Dermis blood vessel endothelial cell (primary cell): ENCODE data around the gene STK39. TPM values are rescaled to one million over a fixed set of nuclear protein-coding genes. Genes with fewer than 3 reads are reported as not detected.

Experiments
- DNase-seq: peaks from one replicate; pipeline ENCODE4 v3.0.0; 2010
- total RNA-seq: library from RNA; depleted of rRNA; stranded (reverse); fragments of >200 nt; gene quantifications from 2 replicates; pipeline ENCODE4 v1.2.3, GENCODE V29; 2014

The STK39 gene
- total RNA-seq, 1 donor from 2014 or later, result 2.7 TPM

DNA sequence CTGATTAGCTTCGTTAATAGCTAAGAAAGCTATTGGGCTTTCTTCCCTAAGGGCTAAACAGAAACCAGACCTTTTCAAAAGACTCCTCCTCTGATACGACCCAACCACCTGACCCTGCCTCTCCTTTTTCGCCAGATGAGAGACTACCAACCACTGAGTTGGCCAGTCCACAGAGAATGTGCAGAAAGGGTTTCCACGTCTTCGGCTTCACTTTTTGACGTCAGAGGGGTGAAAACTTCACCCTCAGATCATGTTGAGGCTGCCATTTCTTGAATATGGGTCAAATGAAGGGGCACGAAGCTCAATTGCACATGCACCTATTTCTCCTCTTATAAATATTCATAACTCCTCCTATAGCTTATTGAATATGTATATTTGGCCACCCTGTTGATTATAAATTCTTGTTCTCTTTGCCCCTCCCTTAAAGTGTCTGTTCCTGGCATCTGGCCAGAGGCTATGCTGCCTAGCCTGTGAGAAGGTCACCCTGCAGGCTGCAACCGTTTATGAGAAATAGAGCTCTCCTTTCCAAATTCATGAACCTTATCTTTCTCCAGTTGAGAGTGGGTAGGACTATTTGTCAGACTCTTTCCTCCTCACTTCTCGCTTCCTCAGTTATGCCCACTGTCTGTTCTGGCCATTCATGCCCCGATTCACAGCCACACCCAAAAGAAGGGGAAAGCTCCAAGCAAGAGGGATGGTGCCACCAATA is 301.6 kb downstream of the STK39 start:
- DNase-seq, result no peak

DNA sequence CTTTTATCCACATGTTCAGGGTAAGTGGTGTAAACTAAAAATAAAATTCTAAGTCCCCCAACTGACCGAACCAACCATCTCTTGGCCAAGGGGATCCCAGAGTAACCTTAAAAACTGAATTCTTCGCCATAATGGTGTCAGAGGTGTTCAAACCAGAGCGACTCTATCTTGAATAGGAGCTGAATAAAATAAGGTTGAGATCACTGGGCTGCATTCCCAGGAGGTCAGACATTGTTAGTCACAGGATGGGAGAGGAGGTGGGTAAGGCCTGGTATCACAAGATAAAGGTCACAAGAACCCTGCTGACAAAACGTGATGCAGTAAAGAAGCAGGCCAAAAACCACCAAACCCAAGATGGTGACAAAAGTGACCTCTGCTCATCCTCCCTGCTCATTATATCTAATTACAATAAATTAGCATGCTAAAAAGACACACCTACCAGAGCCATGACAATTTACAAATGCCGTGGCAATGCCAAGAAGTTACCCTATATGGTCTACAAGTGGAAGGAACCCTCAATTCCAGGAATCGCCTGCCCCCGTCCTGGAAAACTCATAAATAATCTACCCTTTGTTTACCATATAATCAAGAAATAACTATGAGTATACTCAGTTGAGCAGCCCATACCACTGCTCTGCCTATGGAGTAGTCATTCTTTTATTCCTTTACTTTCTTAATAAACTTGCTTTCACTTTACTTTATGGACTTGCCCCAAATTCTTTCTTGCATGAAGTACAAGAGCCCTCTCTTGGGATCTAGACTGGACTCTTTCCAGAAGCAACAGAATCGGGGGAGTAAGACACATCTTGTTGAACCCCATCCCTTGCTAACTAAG is 302.4 kb downstream of the STK39 start:
- DNase-seq, result no peak

DNA sequence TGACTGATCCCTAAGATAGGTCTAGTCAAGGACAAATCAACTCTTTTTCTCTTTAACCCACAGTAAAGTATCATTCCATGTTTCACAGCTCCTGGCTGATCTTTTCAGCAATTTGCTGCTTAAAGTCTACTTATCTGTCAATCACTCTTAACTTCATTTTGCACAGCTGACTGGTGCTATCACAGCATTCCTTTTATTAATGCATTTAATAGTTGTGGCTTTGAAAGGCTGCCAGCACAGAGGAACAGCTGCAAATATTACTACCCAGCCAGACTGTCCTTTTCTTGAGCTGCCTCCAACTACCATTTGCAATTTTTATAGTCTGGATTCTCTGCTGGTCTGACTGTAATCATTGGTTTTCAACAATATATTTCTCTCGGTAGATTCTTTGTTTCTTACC is 303.5 kb downstream of the STK39 start:
- DNase-seq, result no peak

DNA sequence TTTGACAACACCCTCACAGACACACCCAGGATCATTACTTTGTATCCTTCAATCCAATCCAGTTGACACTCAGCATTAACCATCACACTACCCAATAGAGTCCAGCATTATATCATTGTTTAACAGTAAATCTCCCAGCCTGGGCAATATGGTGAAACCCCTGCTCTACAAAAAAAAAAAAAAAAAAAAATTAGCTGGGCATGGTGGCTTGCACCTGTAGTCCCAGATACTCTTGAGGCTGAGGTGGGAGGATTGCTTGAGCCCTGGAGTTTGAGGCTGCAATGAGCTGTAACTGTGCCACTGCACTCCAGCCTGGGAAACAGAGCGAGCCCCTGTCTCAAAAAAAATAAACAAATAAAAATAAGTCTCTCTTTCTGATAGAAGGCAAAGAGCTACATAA is 304.0 kb downstream of the STK39 start:
- DNase-seq, result no peak

DNA sequence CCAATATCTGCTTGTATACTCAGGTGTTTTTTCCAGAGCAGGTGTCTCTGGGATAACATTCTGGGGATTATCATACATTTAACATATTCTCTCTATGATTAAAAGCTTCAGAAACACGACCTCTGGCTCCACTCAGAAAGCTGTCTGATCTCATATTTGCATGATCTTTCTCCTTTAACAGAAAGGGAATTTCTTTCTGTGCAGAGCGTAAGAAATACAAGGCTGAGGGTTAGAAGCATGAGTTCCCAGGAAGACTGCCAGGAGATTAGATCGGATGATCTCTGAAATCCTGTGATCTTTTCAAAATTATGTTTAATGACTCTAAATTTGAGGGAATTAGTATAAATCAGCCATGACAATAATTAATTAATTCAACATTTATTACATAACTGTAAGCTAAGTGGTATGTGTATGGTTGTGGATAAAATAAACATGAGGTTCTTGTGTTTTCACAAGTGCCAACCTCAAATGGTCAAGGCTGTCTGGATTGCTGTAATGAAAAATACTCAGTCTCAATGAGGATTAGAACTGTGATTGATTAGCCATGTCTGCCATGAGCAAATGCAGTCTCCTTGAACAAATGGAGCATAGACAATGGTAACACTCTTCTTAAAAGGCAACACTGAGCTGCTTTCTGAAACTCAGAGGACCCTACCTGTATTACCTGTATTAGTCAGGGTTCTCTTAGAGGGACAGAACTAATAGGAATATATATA is 304.9 kb downstream of the STK39 start:
- DNase-seq, result no peak

DNA sequence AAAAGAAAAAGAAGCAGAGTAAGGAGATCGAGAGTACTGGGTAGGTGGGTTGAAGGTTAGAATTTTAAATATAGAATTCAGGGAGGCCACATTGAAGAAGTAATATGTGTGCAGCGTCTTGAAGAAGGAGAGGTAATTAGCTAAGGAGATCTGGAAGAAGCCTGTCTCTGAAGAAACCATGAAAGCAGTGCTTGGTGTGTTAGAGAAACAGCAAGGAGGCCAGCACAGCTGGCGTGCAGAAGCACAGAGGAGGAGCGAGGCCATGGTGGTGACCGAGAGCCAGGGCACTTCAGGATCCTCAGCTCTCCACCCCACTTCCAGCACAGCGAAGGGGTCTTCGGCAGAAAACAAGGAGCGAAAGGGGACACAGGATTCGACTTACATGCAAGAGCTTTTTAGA is 305.8 kb downstream of the STK39 start:
- DNase-seq, result no peak

DNA sequence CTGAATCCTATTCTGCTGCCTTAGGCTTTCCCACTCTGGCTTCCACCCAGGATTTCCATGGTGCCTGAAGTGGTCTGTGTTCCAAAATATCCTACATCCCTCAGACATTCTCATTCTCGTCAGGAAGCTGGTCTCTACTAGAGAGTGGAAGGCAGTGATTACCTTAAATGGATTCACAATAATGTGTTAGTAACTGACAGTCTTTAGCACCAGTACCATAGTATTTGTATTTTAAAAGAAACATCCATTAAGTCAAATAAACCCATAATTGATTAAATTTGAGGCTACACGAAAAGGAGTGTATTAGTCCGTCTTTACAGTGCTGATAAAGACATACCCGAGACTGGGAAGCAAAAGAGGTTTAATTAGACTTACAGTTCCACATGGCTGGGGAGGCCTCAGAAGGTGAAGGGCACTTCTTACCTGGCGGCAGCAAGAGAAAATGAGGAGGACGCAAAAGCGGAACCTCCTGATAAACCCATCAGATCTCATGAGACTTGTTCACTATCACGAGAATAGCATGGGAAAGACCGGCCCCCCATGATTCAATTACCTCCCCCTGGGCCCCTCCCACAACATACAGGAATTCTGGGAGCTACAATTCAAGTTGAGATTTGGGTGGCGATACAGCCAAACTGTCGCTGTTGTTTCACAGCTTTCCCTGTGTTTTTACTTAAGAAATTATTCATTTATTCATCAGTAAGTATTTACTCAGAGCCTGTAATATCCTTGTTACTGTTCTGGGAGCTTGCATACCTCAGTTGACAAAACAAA is 306.5 kb downstream of the STK39 start:
- no peak for DNase-seq

DNA sequence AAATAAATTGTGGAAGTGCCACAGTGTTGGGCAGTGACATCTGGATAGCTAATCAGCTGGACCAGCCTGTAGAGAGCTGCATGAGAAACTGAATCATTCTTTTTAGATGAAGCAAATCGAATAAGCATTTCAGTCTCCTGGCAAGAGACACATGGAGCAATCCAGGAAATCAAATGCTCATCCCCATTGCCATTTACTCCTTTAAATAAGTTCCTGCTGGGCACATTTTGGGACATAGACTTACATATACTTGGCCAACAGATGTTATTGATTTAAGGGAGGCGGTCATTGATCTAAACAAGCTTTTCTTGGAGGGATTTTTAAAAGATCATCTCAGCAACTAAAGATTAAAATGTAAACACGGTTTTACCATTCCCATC is 307.1 kb downstream of the STK39 start:
- no peak for DNase-seq

DNA sequence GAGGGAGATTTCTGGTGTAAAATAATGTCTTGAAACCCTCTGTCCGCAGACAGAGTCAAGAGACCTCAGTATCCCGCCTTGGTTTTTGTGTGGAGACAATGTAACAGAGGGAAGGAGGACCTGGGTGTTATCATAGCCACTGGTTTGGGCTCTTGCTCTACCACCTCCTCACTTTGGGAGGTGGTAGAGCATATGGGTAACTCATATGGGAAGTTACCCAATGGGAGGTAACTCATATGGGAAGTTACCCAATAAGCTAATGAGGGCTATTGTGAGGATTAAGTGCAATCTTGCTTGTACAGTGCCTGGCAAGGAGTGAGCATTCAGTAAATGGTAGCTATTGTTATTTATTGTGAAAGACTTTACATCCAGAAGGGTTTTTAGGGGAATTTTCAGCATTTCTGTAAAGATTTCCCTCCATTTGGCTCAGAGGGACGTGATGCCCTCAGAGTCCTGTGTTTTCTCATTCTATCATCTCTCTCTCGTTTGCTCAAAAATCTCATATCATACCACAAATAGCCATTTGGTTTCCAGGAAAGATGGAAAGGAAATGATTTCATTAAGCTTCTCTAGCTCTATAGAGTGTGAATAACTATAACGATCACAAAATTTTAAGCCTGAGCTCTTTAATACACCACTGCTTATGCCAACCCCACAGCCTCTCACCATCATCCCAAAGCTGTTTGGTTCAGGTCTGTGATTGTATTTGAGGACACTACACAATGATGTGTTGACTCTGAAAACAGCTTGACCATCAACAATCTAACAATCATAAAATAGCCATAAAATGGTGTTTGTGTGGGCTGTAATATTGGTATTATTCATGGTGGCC is 307.7 kb downstream of the STK39 start:
- DNase-seq, result no peak

DNA sequence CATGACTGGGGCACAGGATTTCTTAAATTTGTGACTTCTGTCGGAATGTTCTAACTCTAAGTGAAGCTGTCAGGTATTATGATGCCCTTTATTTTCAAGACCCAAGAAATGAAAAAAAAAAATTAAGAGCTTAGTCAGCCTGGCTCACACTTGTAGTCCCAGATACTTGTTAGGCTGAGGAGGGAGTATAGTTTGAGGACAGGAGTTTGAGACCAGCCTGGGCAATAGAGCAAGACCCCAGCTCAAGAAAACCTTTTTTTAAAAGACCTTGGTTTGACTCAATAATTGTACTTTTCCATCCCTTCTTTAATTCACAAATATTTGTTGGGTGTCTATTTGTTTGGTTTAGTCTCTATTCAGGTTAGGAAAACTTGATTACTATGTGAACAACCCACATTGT is 310.0 kb downstream of the STK39 start:
- DNase-seq, result no peak

DNA sequence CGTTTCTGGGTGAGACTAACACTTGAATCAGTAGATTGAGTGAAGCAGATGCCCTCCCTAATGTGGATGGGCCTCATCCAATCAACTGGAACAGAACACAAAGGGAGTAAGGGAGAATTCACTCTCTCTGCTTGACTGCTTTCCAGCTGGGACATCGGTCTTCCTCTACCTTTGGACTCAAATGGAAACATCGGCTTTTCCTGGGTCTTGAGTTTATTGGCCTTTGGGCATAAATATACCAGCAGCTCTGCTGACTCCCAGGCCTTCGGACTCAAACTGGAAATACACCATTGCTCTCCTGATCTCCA is 311.6 kb downstream of the STK39 start:
- DNase-seq, result no peak

DNA sequence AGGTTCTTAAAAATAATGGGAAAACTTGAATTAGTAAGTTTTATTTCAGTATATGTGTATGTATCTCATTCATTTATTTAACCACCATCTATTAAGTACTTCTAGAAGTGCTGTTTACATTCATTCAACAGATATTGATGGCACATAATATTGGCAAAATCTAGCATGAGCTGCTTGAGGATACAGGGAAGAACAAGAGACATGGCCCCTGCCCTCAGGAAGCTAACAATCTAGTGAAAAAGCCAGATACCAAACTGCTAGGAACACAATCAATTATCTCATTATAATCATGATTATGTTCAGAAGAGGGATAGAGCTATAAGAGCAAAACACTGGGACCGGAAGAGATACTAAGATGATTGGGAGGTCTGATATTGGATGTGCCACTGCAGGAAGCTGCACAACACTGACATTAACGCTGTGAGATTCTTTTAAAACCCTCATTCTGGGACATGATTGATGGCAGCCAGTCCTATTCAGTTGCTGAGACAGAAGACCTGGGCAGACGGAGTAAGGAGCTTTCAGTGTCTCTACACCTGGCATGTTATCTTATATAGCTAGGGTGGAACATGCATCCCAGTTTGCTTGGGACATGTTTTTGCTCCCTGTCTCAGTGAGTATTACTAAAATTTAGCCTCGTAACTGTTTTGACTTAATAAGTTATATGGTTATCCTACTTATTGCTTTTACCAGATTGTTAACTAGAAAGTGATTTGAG is 314.1 kb downstream of the STK39 start:
- DNase-seq, result no peak

DNA sequence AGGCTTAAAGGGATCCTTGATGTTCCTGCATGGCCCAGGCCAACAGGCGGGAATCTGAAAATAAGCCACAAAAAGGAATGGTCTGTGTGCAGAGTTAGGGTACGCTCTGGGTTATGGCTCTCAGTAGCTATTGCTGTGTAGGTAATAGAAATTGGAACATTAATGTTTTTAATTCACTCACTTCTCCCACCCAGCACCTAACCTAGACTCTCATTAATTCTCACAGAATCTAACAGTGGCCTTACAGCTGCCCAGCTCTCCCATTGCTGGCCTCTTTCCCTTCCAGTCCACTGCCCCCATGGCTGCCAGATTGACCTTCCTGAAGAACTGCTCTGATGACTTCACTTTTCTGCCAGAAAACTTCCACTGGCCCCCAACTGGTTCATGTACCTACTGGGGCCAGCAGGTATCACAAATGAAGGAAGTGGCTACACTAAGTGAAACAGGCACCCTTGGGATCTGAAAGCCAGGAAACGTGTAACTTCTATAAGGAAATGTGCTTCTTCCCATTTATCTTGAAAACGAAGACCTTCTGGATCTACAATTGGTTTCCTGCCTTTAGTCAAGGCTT is 315.2 kb downstream of the STK39 start:
- DNase-seq, result no peak

DNA sequence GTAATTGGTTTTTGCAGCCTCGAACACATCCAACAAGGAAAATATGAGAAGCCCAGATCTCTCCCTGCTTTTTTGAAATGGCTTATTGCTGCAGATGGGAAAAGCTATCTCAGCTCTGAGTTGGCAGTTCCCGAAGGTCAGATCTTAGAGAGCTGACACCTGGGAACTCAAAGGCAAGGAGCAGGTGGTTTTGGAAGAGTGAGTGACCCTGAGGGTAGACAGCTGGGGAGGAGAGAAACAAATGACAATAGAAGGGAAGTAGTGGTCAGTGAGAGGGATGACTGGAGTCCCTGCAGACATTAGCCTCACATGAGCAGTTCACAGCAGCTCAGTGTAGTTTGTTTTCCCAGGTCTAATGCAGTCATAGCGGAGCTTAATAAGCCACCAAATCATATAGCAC is 317.9 kb downstream of the STK39 start:
- no peak for DNase-seq

DNA sequence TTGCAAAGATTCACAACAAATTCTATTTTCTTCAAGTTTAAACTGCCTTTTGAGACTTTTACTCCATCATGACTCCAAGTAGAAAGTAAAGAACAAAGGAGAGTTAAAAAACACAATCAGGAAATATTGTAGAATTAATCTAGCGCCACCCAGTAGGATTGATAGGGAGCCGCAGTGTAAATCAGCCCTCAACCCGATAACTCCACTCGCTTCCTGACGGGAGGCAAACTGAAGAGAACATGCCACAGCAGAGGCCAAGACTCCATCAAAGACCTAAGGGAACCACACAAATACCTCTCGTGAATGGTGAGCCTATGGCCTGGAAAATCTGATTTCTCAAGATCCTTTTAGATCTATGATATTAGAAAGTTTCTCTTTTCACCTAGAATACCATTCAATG is 319.0 kb downstream of the STK39 start:
- no peak for DNase-seq

DNA sequence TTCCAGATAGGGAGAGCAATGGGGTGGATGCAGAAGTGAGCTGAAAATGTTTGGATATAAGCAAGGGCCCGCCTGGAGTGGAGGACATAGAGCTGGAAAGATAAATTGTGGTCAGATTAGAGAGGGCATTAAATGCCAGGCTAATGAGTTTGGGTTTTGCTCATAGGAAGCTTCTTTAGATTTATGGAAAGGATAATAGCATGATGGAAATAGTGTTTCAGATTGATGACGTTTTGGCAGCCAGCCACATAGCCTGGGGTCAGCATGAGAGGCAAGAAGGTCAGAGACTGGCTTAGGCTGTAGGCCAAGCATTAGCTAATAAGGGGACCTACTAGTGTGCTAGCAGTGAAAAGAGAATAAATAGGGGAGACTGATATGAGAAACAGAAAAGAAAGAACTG is 321.6 kb downstream of the STK39 start:
- no peak for DNase-seq

DNA sequence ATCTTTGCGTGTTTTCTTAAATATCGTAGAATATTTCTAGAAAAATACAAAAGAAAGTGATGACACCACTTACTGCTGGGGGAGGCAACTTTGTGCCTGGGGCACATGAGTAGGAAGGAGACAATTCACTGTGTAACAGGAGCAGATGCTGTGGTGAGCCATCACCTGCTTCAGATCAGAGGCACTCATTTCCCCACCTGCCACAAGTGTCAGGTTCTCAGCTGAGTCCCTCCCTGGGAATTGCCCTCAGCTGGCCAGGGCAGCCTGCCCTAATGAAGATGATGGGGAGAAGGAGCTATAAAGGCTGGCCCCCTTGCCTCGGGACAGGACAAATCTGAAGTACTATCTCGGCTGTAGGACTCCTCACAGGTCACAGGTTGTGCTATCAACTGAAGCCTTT is 322.8 kb downstream of the STK39 start:
- no peak for DNase-seq

DNA sequence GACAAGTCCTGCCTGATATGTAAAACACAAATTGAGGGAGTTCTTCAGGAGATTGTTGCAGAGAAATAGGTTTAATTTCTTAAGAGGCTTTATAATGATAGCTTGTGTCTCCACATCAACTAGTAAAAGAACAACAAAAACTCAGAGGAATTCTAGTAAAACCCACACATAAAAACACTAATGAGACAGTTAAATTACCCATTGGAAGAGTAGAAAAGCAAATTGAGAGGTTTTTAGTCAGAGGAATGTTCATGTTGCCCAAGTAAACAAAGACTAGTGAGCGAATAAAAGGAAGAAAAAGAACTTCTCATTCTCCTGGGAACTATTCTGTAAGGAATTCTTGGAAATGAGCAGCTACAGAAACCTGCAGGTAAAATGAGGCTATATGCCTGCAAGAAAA is 330.6 kb downstream of the STK39 start:
- no peak for DNase-seq

DNA sequence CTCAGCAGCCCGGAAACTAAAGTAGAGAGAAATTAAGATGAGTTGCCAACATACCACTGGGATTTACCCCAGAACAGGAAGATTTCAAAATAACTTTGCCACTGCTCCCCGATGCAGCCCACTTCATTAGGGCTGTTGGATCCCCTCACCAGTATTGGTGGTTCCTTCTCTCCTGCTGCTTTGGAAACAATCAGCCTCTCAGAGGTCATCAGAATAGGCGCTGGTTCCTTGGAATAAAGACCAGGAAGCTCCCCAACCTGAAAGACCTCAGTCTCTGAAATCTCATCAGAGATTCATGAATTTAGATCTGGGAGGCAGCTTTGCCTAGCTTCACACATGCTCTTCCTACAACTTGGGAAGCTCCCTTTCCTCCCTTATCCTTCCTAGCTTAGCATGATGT is 332.4 kb downstream of the STK39 start:
- DNase-seq, result no peak

DNA sequence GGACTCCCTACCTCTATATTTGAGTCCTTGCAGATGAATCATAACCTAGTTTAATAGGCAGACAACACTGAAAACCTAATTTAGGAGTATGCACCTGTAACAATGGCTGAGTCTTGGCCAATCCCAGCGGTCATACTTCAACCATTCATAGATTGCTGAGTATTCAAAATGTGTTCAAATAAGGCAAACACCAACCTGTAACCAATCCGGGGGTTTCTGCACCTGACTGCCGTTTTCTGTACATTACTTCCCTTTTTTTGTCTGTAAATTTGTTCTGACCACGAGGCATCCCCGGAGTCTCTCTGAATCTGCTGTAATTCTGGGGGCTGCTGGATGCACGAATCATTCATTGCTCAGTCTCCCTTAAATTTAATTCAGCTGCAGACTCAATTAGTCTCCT is 338.6 kb downstream of the STK39 start:
- DNase-seq, result no peak

DNA sequence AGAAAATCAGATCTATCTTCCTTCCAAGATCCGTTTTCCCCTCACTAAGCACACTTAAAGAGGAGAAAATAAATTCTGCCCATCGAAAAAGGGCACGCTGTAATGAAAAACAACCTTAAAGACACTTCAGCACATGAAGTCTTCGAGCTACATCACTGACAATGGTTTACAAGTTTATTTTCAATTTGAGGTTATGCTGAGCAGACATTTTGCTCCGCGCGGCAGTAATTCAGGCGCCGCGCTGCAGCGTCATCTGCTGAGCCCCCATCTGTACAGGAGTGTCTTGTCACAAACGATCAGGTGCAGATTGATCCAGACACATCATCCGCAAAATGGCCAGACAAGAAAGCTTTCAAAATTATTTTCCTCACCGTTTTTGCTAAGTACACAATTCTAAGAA is 341.7 kb downstream of the STK39 start:
- no peak for DNase-seq
